Gastroesophageal sphincter (tissue), 4 donors: ENCODE measurements around the gene PDE8B. TPM values are rescaled to one million over a fixed set of nuclear protein-coding genes. Genes with fewer than 3 reads are reported as not detected.

Experiments
- total RNA-seq, 4 donors: library from RNA; depleted of rRNA; stranded (reverse); fragments of >200 nt; gene quantifications; one replicate each; pipeline ENCODE4 v1.1.0, GENCODE V29; 2016

The PDE8B gene
- total RNA-seq, 4 donors from 2014 or later, result 0.96 to 11.0 (median 2.3) TPM

Other genes starting within 250 kb of the PDE8B start
- 10 to 100 TPM; 17.5 to 21.2 (median 19.0) TPM for gene AGGF1, start 180.3 kb upstream of the PDE8B start, total RNA-seq
- 10 to 100 TPM in 2 of 4 donors, 1 to 10 TPM in 2; 3.2 to 16.2 (median 9.2) TPM for gene ZBED3, start 123.4 kb upstream of the PDE8B start, total RNA-seq